ENCODE measurements around the gene TMEM163.
A peak's percentile ranks its signal among the peaks of the same experiment; 100 is the strongest.

The TMEM163 gene

GRCh38 chr2:134420259-134420658, 298.5 kb downstream of the TMEM163 start:
- no peak for DNase-seq

DNA sequence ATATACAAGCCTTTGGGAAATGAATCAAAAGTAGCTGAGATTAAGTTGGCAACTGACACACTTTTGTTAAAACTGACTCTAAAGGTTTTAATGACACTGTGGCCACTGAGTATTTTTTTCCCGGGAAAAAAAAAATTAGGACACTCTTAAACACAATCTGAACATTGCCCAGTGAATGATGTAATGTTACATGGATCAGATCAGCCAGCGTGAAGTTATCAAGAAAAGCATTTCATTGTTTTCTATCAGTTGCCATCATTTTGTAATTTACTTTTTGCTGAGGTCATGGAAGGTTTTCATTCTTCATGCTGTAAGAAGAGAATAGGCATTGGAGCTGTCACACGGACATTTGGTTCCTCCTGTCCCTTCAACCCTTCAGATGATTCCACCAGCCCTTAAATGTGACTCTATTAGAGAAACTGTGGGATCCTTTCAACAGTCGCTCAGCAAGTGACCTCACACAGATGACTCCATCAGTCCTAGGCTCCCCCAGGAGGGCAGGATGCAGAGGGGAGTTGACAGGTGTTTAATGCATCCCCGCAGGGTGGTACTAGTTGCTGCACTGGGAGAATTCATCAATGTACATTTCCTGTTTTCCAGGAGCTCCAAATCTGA, 300.7 kb downstream of the TMEM163 start:
- DNase-seq = no peak

DNA sequence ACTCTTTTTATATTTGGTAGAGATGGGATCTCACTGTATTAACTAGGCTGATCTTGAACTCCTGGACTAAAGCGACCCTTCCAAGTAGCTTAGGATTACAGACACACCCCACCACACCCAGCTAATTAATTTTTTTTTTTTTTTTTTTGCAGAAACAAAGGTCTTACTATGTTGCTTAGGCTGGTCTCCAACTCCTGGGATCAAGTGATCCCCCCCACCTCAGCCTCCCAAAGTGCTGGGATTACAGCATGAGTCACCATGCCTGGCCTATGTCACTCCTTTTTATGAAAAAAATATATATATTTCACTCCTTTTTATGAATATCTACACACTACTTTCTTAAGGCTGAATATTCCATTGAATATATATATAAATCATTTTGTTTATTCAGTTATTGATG, 302.2 kb downstream of the TMEM163 start:
- no peak for DNase-seq

- no peak for DNase-seq
Observed at GRCh38 chr2:134416018-134416417, 302.8 kb downstream of the TMEM163 start.

DNA sequence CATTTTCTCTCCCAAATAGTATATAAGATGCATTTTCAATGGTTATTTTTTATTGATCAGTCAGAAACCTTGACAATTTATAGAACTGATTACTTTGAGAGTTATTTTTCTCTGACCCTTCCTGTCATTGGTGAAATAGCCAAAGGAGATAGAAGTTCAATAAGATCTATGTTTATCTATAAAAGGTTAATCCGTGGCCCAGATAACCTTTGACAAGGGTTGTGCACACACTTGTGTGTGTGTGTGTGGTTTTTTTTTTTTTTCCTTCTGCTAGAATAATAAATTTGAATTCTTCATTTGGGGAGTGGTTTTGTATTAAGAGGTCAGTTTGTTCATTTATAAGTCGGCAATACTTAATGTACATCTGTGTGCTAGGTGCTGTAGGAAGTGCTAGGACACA, 304.9 kb downstream of the TMEM163 start:
- DNase-seq = no peak

- DNase-seq = no peak
Observed at GRCh38 chr2:134413430-134413829, 305.4 kb downstream of the TMEM163 start.

DNA sequence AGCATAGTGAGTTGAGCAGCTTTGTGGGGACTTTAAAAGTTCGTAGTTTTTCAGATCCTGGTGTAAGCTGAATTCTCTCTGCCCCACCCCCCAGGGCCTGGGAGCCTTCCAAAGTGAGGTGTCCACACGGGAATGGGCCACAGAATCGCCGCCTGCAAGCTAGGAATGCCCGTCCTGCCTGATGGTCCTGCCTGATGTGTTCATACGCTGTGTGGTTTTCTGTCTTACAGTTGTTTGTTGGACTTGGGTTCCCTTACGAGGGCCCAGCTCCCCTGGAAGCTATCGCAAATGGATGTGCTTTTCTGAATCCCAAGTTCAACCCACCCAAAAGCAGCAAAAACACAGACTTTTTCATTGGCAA, 306.2 kb downstream of the TMEM163 start:
- no peak for DNase-seq

DNA sequence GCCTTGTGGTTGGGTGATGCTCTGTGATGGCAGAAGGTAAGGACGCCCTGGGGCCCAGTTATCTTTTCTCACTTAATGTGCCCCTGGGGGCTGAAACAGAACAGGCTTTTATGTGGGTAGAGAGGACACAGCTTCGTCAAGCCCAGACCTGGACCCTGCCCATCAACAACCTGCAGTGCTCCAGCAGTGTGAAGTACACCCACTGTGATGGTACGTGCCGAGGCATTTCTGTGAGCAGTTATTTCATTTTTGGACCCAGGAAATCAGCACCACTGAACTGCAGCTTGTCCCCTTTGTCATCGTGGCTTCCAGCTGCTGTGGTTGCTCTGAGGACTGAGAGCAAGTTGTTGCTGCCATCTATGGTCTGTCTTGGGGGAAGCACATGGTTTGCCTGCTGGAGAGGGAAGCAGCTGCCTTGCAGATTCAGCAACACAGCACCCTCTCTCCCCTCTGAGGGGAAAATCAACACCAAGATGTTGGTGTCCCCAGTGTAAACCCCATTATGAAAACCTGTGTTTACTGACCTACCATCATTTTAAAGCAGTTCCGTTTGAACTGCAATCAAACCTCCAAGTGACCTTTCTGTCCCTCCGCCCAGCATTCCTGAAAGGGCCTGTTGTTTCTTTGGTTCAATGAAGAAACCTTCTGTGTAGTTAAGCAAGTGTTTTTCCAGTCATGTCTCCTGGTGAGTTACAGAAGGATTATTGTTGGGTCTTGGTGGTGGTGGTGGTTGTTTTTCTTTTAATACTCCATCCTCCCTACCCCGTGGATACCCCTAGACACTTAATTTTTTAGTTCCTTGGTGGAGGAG, 306.8 kb downstream of the TMEM163 start:
- peak; percentile 56 for DNase-seq

DNA sequence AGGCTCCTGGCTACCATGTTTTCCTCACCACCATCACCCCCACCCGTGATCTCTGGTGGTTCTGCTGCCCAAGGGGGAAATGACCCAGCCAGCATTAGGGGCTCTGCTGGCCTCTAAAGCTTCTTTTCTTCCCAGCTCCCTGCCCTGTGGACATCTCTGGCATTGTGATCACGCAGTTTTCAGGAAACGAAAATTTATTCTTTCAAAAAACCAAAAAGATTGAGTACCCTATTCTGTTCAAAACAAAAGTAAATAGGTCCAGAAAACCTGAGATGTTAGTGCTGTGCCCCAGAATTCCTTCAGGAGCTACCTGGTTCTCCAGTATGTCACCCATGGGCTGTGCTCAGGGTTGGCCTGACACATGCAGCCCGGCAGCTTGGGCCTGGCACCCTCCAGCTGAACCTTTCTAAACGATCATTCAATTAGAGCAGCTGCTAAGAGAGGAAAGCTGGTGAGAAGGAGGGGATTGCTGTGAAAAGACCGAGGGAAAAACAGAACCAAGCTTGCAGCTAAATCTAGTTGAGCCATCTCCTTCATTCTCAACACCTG, 307.4 kb downstream of the TMEM163 start:
- DNase-seq = no peak

DNA sequence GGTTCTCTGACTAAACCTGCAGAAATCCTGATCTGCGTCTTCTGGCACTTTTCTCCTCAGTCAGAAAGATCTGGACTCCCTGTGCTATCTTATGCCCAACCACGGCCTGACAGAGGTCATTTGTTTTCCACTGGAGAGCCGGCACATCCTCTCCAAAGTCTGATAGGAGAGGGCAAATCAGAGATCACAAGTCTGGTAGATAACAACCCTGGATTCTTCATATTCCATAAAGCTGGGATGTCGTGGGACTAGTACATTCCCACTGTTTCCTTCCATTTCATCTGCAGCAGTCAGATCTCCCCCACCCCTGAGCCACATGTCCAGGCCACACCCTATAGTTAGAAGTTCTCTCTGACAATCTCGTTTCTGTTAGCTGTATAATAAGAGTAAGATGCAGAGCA, 308.0 kb downstream of the TMEM163 start:
- DNase-seq = no peak

DNA sequence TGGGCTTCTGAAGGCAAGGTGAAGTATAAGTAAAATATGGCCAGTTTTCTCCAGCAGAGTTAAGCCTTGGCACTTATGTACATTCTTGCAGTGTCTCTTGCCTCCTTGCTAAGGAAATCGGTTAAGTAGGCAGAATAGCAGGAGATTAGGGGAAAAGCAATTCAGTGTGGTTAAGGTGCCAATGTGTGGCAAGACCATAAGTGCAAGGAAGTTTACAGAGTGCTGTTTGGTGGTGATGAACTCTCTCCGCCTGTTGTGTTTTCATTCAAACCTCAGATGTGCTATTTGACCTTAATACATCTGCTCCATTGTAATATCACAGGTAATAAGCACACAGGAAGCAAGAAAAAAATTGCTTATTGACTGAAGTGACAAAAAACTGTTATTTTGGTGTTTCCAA, 308.8 kb downstream of the TMEM163 start:
- no peak for DNase-seq

DNA sequence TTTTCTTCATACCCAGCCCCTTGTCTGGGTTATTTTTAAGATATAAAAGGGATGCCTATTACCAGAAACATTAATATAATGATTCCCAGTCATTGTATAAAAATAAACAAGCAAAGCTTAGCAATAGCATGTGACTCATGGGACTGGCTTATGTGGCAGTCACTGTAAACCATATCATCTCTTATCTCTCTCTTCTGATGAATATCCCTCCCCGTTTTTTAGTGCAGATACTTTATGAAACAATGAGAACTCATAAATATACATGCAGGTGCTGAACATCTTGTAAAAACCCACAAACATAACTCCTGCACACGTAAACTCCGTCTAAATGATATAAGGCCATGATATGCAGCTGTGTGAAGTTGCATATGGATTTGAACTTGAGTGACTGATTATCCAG, 310.0 kb downstream of the TMEM163 start:
- no peak for DNase-seq

GRCh38 chr2:134408386-134408785, 310.4 kb downstream of the TMEM163 start:
- no peak for DNase-seq

DNA sequence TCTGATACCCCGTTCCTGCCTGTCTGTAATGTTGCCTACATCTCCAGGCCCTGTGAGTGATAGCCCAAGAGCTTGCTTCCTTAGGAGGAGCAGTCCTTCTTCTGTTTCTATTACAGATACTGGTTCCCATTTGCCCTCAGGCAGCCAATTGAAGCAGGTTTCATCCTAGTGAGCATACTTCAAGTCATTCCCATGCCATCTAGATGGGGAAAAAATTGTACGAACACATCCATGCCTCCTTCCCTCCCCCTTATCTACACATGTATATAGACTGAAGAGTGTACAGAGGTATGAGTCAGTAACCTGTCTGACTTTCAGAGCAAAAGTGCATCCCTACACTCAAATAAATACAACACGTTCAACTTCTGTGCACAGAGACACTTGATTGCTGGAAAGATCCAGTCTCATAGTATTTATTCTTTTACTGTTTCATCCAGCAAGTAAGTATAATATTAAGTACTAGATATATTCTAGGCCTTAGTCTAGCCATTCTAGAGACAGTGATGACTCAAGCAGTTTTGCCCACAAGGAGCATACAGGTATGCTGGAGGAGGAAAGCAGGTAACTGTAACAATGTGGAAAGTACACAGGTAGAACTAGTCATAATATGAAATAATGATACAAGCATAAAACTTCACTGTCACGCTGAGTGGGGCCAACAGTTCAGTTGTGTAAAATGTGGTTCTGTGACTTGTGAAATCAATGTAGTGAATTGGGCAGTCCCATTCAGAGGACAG, 311.5 kb downstream of the TMEM163 start:
- no peak for DNase-seq

GRCh38 chr2:134406736-134407135, 312.1 kb downstream of the TMEM163 start:
- no peak for DNase-seq

- DNase-seq = no peak
Observed at GRCh38 chr2:134406311-134406710, 312.5 kb downstream of the TMEM163 start.

Data from activated CD4-positive, alpha-beta T cell treated with anti-CD3 and anti-CD28 coated beads for 1 hour (primary cell).